ENCODE results near the gene TIMM22. TPM values are rescaled to one million over a fixed set of nuclear protein-coding genes. Genes with fewer than 3 reads are reported as not detected.

TIMM22 gene
- total and polyA plus RNA-seq, 2 of the 13 experiments (the other 11 are each of a cell fraction or from before 2014, with no cell fraction given) = 6.2 to 15.5 TPM

- no peak for TF ChIP-seq MLX (CRISPR knock-in tag; IDR thresholded peaks at IDR 0.05)
- peak; percentile 8; the same call in 1 of the 2 replicates for TF ChIP-seq ZNF281 (CRISPR knock-in tag; IDR thresholded peaks at IDR 0.05; ENCODE audit: borderline replicate concordance)
- peak; percentile 90 for TF ChIP-seq TFE3 (CRISPR knock-in tag; IDR thresholded peaks at IDR 0.05)
- TF ChIP-seq MED13 (CRISPR knock-in tag; IDR thresholded peaks at IDR 0.05) = no peak
- no peak for TF ChIP-seq SAFB2 (CRISPR knock-in tag; IDR thresholded peaks at IDR 0.05; ENCODE audit: borderline replicate concordance, low read depth)
- TF ChIP-seq TAF1 (CRISPR knock-in tag; IDR thresholded peaks at IDR 0.05) = no peak
- no peak for TF ChIP-seq SOX6 (IDR thresholded peaks at IDR 0.05)
- peak; percentile 73 for TF ChIP-seq SOX6 (CRISPR knock-in tag; IDR thresholded peaks at IDR 0.05)
- TF ChIP-seq ZNF234 (CRISPR knock-in tag; conservative IDR thresholded peaks at IDR 0.05) = no peak
- TF ChIP-seq HNRNPK (IDR thresholded peaks at IDR 0.05; ENCODE audit: low read depth, low read length, poor library complexity, severe bottlenecking) = no peak
- no peak for TF ChIP-seq STAT5B (CRISPR knock-in tag; IDR thresholded peaks at IDR 0.05)
- TF ChIP-seq, protein P1, sequence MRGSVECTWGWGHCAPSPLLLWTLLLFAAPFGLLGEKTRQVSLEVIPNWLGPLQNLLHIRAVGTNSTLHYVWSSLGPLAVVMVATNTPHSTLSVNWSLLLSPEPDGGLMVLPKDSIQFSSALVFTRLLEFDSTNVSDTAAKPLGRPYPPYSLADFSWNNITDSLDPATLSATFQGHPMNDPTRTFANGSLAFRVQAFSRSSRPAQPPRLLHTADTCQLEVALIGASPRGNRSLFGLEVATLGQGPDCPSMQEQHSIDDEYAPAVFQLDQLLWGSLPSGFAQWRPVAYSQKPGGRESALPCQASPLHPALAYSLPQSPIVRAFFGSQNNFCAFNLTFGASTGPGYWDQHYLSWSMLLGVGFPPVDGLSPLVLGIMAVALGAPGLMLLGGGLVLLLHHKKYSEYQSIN (CRISPR knock-in tag; IDR thresholded peaks at IDR 0.05; ENCODE audit: borderline replicate concordance) = no peak
- 0 out of 2 replicates have a peak, but pooled peaks have one; percentile 18 for TF ChIP-seq ZNF331 (CRISPR knock-in tag; IDR thresholded peaks at IDR 0.05)
- TF ChIP-seq PRMT3 (CRISPR knock-in tag; IDR thresholded peaks at IDR 0.05; ENCODE audit: borderline replicate concordance, low read depth) = no peak
- 0 out of 2 replicates have a peak, but pooled peaks have one; percentile 21 for TF ChIP-seq KMT2A (CRISPR knock-in tag; IDR thresholded peaks at IDR 0.05)
- TF ChIP-seq SMAD1 (CRISPR knock-in tag; IDR thresholded peaks at IDR 0.05; ENCODE audit: borderline replicate concordance, low read depth) = no peak
- no peak for TF ChIP-seq JUN (CRISPR knock-in tag; IDR thresholded peaks at IDR 0.05)
- TF ChIP-seq, protein P2, sequence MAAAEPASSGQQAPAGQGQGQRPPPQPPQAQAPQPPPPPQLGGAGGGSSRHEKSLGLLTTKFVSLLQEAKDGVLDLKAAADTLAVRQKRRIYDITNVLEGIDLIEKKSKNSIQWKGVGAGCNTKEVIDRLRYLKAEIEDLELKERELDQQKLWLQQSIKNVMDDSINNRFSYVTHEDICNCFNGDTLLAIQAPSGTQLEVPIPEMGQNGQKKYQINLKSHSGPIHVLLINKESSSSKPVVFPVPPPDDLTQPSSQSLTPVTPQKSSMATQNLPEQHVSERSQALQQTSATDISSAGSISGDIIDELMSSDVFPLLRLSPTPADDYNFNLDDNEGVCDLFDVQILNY (CRISPR knock-in tag; conservative IDR thresholded peaks at IDR 0.05) = no peak
- TF ChIP-seq ZNF451 (CRISPR knock-in tag; IDR thresholded peaks at IDR 0.05) = no peak
- TF ChIP-seq FOXA1 (IDR thresholded peaks at IDR 0.05) = 0 out of 2 replicates have a peak, but pooled peaks have one; percentile 34
- TF ChIP-seq FOXA1 (CRISPR knock-in tag; IDR thresholded peaks at IDR 0.05) = peak; percentile 84
- TF ChIP-seq PITX1 (CRISPR knock-in tag; IDR thresholded peaks at IDR 0.05) = peak; percentile 40; the same call in 1 of the 2 replicates
- TF ChIP-seq IKZF4 (CRISPR knock-in tag; IDR thresholded peaks at IDR 0.05; ENCODE audit: borderline replicate concordance, low read depth, not compliant biosample characterization) = no peak
- TF ChIP-seq TMF1 (CRISPR knock-in tag; IDR thresholded peaks at IDR 0.05; ENCODE audit: low read depth) = no peak
Observed at GRCh38 chr17:954431-955164, 42.3 kb upstream of the TIMM22 start (continued).
